Liver (tissue), 3 donors: ENCODE measurements around the gene KRTCAP3.

Experiments
- CTCF ChIP-seq: fragments of 150-350 bp; IDR thresholded peaks from 2 replicates; pipeline ENCODE4 v1.5.1; 2017; ENCODE audit warnings: improper control_type of control experiment, low read depth, low read length; ENCODE audit not compliant: missing input control
- FOXA1 ChIP-seq: IDR thresholded peaks from 2 replicates; pipeline ENCODE4 v1.6.1; 2016; ENCODE audit warnings: antibody characterized with exemption
- RAD21 ChIP-seq, 2 donors: IDR thresholded peaks; 2 replicates each; pipeline ENCODE4 v1.6.1; 2016; ENCODE audit warnings: antibody characterized with exemption in 2 of 2, mild to moderate bottlenecking in 2 of 2
- REST ChIP-seq: IDR thresholded peaks from 2 replicates; pipeline ENCODE4 v1.6.1; 2016; ENCODE audit warnings: antibody characterized with exemption, mild to moderate bottlenecking
- ZBTB33 ChIP-seq: IDR thresholded peaks from 2 replicates; pipeline ENCODE4 v1.6.1; 2016; ENCODE audit warnings: antibody characterized with exemption
- donor health status: healthy.
- donor health status: healthy.

- TF ChIP-seq CTCF (no peak), REST (no peak), ZBTB33 (no peak), RAD21 (IDR thresholded peaks at IDR 0.05) (no peak), FOXA1 (no peak)
Observed at GRCh38 chr2:27398962-27399361, 43.2 kb upstream of the KRTCAP3 start.
